Panc1 (cell line): ENCODE measurements around the gene OVCH1. TPM values are rescaled to one million over a fixed set of nuclear protein-coding genes. Genes with fewer than 3 reads are reported as not detected.

ENCODE experiments used
- ATAC-seq: fragments of 200-7000 bp; cut with Tn5 transposase; 2 replicates; pipeline ENCODE4 v1.9.1; 2020; ENCODE audit warnings: mild to moderate bottlenecking, moderate library complexity
- BruUV-seq: library from RNA; stranded (reverse); fragments of 400-500 nt; replicated peaks from 2 replicates; lab custom pipeline; 2021; lab: Mats Ljungman, UMichigan
- CTCF ChIA-PET: fragments of 300-600 bp; sonication (Branson Sonifier 250); formaldehyde crosslinking; loops from one replicate; lab custom pipeline; 2022; ENCODE audit warnings: antibody characterized with exemption; lab: Charles Lee
- POLR2A ChIA-PET: fragments of 300-600 bp; sonication (Branson Sonifier 250); formaldehyde crosslinking; loops from one replicate; lab custom pipeline; 2022; ENCODE audit warnings: antibody characterized with exemption; lab: Charles Lee
- DNase-seq: peaks from one replicate; pipeline ENCODE4 v3.0.0-alpha.2; 2010; ENCODE audit warnings: low read depth, low spot score
- H3K27ac ChIP-seq: 2 replicates; pipeline ENCODE4 v1.5.1; 2011; ENCODE audit warnings: mild to moderate bottlenecking, low read length, inconsistent platforms
- H3K27me3 ChIP-seq: fragments of 200-500 bp; sonication (Bioruptor generic); 2 replicates; pipeline ENCODE4 v1.6.0; 2014; ENCODE audit warnings: low read length, inconsistent platforms; ENCODE audit not compliant: control insufficient read depth, insufficient read depth
- H3K36me3 ChIP-seq: fragments of 200-500 bp; sonication (Bioruptor generic); 2 replicates; pipeline ENCODE4 v1.5.1; 2014; ENCODE audit warnings: inconsistent platforms, mild to moderate bottlenecking, low read length, moderate library complexity; ENCODE audit not compliant: control insufficient read depth, insufficient read depth
- H3K4me1 ChIP-seq: 2 replicates; pipeline ENCODE4 v1.5.1; 2011; ENCODE audit warnings: inconsistent platforms, mild to moderate bottlenecking, low read length, moderate library complexity; ENCODE audit not compliant: control insufficient read depth, insufficient read depth
- H3K4me3 ChIP-seq, 2 experiments: 2 replicates each; pipeline ENCODE4 v1.5.1; 2011 to 2012; ENCODE audit warnings: low read depth in 2 of 2, low read length in 2 of 2, mild to moderate bottlenecking in 2 of 2, inconsistent platforms in 1 of 2, moderate library complexity in 1 of 2
- H3K9me3 ChIP-seq: fragments of 200-500 bp; sonication (Bioruptor generic); 2 replicates; pipeline ENCODE4 v1.5.1; 2014; ENCODE audit warnings: low read depth, mild to moderate bottlenecking, inconsistent platforms, low read length, moderate library complexity; ENCODE audit not compliant: control insufficient read depth, insufficient read depth
- POLR2AphosphoS5 ChIP-seq: IDR thresholded peaks from 2 replicates; pipeline ENCODE4 v1.6.1; 2012; ENCODE audit warnings: mild to moderate bottlenecking, low read depth, low read length, moderate library complexity
- REST ChIP-seq, 2 experiments: IDR thresholded peaks; 2 replicates each; pipeline ENCODE4 v1.6.1; 2011 to 2012; ENCODE audit warnings: low read depth in 2 of 2, control low read depth in 1 of 2, low read length in 1 of 2, mild to moderate bottlenecking in 1 of 2, moderate library complexity in 1 of 2; ENCODE audit not compliant: insufficient read depth in 1 of 2
- SIN3A ChIP-seq: IDR thresholded peaks from 2 replicates; pipeline ENCODE4 v1.6.1; 2012; ENCODE audit warnings: low read depth, mild to moderate bottlenecking, low read length, moderate library complexity, borderline replicate concordance; ENCODE audit not compliant: insufficient read depth
- TCF7L2 ChIP-seq: IDR thresholded peaks from 2 replicates; pipeline ENCODE4 v1.6.1; 2011; ENCODE audit warnings: mild to moderate bottlenecking, low read depth, low read length, inconsistent platforms
- in situ Hi-C: cut with HindIII; loops from 2 replicates; pipeline ENCODE4 v1.10.0; 2016; ENCODE audit warnings: low sequenced_read_pairs, low pct_unique_long_range_greater_than_20kb
- intact Hi-C: fragments of 100-400 bp; cut with micrococcal nuclease; formaldehyde crosslinking; loops from one replicate; pipeline ENCODE4 v1.10.0; 2022; ENCODE audit not compliant: unreplicated experiment
- total RNA-seq: library from RNA; stranded (reverse); gene quantifications from one replicate; pipeline ENCODE4 v1.2.1, GENCODE V29; 2021; ENCODE audit not compliant: unreplicated experiment
- TF ChIP-seq, protein P1 (sequence below): fragments of 450-650 bp; IDR thresholded peaks from 2 replicates; pipeline ENCODE4 v1.5.1; 2017; ENCODE audit warnings: mild to moderate bottlenecking

The OVCH1 gene
- total RNA-seq, 1 experiment from 2014 or later: not detected

DNA sequence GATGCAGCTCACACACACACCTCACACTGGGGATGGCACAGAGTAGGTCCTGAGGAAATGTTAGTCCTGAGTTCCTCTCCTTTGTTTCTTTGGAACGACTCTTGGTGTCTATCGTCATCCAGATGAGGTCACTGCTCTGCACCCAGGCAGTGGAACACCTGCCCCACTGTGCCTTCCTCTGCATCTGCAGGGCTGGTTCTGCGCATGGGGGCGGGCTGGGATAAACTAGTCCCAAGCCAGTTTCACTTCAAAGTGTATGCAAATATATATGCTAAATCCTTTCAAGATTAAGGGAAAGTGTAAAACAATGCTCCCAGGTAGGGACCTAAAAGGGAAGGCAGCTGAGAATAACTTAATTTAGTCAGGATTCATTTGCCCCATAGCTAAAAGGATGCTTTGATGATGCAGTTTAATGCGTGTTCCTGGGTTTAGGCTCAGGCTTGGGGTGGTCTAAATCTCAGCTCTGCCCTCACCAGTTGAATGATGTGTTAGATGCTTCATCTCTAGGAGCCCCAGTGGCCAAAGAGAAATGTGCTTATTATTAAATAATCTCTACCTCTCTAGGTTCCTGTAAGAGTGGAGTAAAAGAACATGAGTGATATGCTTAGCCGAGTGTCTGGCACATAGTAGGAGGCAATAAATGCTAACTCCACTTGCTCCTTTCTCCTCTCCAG lies 47.1 kb upstream of the OVCH1 start:
- TF ChIP-seq, protein P1, sequence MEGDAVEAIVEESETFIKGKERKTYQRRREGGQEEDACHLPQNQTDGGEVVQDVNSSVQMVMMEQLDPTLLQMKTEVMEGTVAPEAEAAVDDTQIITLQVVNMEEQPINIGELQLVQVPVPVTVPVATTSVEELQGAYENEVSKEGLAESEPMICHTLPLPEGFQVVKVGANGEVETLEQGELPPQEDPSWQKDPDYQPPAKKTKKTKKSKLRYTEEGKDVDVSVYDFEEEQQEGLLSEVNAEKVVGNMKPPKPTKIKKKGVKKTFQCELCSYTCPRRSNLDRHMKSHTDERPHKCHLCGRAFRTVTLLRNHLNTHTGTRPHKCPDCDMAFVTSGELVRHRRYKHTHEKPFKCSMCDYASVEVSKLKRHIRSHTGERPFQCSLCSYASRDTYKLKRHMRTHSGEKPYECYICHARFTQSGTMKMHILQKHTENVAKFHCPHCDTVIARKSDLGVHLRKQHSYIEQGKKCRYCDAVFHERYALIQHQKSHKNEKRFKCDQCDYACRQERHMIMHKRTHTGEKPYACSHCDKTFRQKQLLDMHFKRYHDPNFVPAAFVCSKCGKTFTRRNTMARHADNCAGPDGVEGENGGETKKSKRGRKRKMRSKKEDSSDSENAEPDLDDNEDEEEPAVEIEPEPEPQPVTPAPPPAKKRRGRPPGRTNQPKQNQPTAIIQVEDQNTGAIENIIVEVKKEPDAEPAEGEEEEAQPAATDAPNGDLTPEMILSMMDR: no peak
- no peak for TF ChIP-seq TCF7L2
- no TSS peak for BruUV-seq
- POLR2A ChIA-PET: no interaction called here

DNA sequence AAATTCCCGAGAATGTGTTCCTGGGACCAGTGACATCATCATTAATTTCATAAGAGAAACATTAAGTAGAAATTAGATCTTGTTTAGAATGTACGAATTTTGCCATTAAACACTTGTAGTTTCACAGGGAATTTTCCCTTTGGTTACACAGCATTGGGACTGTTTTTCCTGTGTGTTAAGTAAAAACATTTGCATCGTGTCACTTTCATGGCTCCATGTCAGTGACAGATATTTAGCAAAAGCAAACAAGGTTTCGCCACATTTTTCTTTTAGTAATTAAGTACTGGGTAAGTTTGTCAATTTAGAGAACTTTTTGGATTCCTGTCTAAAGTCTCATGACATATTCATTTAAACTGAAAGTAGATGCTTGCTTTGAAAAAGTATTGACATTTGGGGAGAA lies 45.5 kb upstream of the OVCH1 start:
- TF ChIP-seq TCF7L2: no peak
- TF ChIP-seq, protein P1: no peak
- no peak for TF ChIP-seq SIN3A
- TF ChIP-seq REST (IDR thresholded peaks at IDR 0.05; ENCODE audit: insufficient read depth in 1 of 2, low read depth in 2 of 2, low read length in 1 of 2): no peak
- no peak for TF ChIP-seq POLR2AphosphoS5
- no peaks in the 10 kb centered on the region for H3K9me3 ChIP-seq
- no peaks in the 10 kb centered on the region for H3K4me1 ChIP-seq
- H3K27ac ChIP-seq: no peak overlapping the region
- no peak overlapping the region for H3K4me3 ChIP-seq
- ATAC-seq (no peak), DNase-seq (no peak)
- peaks cover 6% of the 10 kb centered on the region; the same call in 1 of the 2 replicates for H3K27me3 ChIP-seq
- no peaks in the 10 kb centered on the region for H3K36me3 ChIP-seq
- BruUV-seq: no TSS peak
- in situ Hi-C loops (no loop called here), intact Hi-C loops (loop anchor here (10.0 kb wide), 1 partner anchor 1262 kb away; no protein-coding TSS in a partner anchor)
- CTCF ChIA-PET: no interaction called here
- POLR2A ChIA-PET: no interaction called here

More for the DNA sequence above, 47.1 kb upstream of the OVCH1 start:
- H3K4me1 ChIP-seq: no peaks in the 10 kb centered on the region
- H3K4me3 ChIP-seq: no peak overlapping the region; a peak in 1 of 4 replicates
- no peak for ATAC-seq
- in situ Hi-C loops: no loop called here
- H3K9me3 ChIP-seq: no peaks in the 10 kb centered on the region
- intact Hi-C loops: loop anchor here (10.0 kb wide), 1 partner anchor 1260 kb away; no protein-coding TSS in a partner anchor
- no peaks in the 10 kb centered on the region for H3K36me3 ChIP-seq
- peaks cover 6% of the 10 kb centered on the region; the same call in 1 of the 2 replicates for H3K27me3 ChIP-seq
- DNase-seq: no peak
- H3K27ac ChIP-seq: no peak overlapping the region
- CTCF ChIA-PET: no interaction called here
